IPS-15b (cell line): Measurements from ENCODE around the gene KRT82.

Experiments used
- H3K27me3 ChIP-seq: one replicate; pipeline ENCODE4 v1.6.1; 2013; ENCODE audit warnings: low read length; ENCODE audit not compliant: control insufficient read depth, insufficient read depth
- H3K36me3 ChIP-seq: one replicate; pipeline ENCODE4 v1.6.1; 2013; ENCODE audit warnings: low read length; ENCODE audit not compliant: control insufficient read depth, insufficient read depth
- H3K4me1 ChIP-seq: one replicate; pipeline ENCODE4 v1.6.1; 2013; ENCODE audit warnings: mild to moderate bottlenecking, low read length; ENCODE audit not compliant: control insufficient read depth, insufficient read depth
- H3K4me3 ChIP-seq: one replicate; pipeline ENCODE4 v1.5.1; 2013; ENCODE audit warnings: low read depth, low read length
- H3K9ac ChIP-seq: one replicate; pipeline ENCODE4 v1.6.1; 2013; ENCODE audit warnings: low read depth, mild to moderate bottlenecking, low read length
- H3K9me3 ChIP-seq: one replicate; pipeline ENCODE4 v1.6.1; 2013; ENCODE audit warnings: mild to moderate bottlenecking, low read length; ENCODE audit not compliant: control insufficient read depth, insufficient read depth

KRT82 gene

DNA sequence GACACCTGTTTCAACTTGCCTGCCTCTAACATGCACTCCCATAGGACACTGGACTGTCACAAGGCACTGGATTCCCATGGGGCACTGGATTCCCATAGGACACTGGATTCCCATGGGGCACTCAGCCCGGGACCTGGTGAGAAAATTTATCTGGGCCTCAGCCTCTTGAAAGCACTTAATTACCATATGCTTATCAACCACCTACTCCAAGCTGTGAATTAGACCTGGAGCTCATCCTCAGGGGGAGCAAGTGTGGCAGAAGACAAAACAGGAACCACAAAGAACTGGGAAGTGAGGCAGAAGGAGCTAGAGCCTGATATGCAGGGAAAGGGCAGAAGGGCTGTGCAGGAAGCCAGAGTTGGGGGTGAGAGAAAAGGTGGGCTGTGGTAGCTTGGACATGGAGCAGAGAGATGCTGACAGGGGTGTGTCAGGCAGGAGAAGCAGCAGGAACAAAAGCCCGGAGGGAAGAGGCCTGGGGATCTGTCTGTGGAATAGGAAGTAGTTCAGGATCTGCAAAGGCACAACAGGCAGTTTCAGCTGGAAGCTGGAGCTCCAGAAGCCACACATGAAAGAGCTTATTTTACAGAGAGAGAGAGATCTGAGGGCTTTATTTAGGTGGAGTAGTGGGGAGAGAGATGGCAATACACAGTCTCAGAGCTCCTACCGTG, 3.1 kb downstream of the KRT82 start:
- Histone ChIP-seq H3K4me3 (no peak overlapping the region), H3K36me3 (no peaks in the 10 kb centered on the region), H3K9ac (no peak overlapping the region), H3K4me1 (no peaks in the 10 kb centered on the region), H3K9me3 (no peaks in the 10 kb centered on the region), H3K27me3 (no peaks in the 10 kb centered on the region)

DNA sequence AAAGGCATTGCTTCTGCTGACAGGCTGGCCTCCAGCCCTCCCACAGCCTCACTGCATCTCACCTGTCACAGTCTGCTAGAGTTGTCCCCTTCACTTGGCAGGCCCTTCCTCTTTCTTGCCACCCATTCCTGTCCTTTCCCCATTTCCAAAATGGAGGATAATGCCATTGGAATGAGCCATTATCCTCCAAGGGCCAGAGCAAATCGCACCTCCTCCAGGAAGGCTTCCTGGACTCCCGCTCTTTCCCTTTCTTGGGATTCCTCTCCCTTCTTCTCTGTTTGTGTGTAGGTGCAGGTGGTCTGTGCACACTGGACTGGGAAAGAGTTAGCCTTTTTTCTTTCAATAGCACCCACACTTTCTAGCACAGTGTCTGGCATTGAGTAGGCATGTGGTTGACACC, 3.8 kb downstream of the KRT82 start:
- no peaks in the 10 kb centered on the region for H3K36me3 ChIP-seq
- no peak overlapping the region for H3K9ac ChIP-seq
- no peaks in the 10 kb centered on the region for H3K9me3 ChIP-seq
- H3K27me3 ChIP-seq = no peaks in the 10 kb centered on the region
- H3K4me1 ChIP-seq = no peaks in the 10 kb centered on the region
- no peak overlapping the region for H3K4me3 ChIP-seq

DNA sequence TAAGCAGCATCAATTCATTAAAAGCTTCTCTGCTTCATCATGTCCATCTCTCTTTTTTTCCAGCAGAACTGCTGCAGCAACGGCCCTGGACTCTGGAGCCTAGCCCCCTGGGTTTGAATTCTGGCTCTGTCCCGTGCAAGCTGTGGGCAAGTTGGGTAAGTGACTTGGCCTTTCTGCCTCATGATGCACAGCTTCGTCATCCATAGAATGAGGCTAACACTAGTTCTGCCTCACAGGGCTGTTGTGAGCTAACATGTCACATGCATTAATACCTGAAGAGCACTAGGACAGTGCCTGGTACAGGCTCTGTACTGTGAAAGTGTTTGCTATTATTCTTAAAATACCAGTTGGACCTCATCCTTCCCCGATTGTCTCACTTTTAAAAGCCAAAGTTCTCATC, 4.2 kb downstream of the KRT82 start:
- H3K9ac ChIP-seq = no peak overlapping the region
- H3K36me3 ChIP-seq = no peaks in the 10 kb centered on the region
- H3K4me3 ChIP-seq = no peak overlapping the region
- H3K9me3 ChIP-seq = no peaks in the 10 kb centered on the region
- no peaks in the 10 kb centered on the region for H3K4me1 ChIP-seq
- H3K27me3 ChIP-seq = no peaks in the 10 kb centered on the region

DNA sequence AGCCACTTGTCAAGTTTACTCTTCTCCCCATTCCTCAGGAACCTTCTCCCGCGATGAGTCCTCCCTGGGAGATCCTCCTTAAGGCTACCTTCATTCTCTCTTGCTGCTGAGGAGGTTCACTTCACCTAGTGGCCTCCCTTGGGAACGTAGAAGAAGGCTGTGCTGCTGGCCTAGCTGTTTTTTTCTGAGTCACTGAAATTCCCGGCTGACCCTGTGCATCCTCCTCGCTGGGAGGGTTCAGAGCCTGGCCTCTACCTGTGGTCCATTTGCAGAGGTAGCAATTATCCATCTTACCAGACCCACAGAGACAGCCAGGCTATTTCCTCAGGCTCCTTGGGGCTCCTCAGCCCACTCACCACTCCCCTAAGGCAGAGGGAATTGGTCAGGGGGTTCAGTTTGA, 4.6 kb downstream of the KRT82 start:
- Histone ChIP-seq H3K4me1 (no peaks in the 10 kb centered on the region), H3K36me3 (no peaks in the 10 kb centered on the region), H3K9me3 (no peaks in the 10 kb centered on the region), H3K27me3 (no peaks in the 10 kb centered on the region), H3K9ac (no peak overlapping the region), H3K4me3 (no peak overlapping the region)

DNA sequence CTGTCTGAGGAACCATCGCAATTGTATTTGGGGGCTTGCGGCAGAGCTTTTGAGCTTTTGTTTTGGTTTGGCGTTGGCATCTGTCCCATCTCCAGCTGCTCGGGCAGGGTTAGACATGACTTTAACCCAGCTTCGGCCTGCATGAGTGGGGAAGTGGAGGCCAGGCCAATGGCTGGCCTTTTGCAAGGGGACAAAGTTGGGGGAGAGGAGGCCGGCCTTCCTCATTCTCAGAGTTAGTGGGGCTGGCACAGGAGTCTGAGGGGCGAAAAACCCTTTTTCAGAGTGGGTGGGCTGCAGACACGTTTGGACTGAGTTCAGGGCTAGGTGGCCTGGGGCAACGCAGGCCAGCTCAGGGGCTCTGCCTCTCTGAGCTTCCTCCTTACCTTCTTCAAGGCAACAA, 5.2 kb downstream of the KRT82 start:
- Histone ChIP-seq H3K9ac (no peak overlapping the region), H3K36me3 (no peaks in the 10 kb centered on the region), H3K9me3 (no peaks in the 10 kb centered on the region), H3K4me3 (no peak overlapping the region), H3K4me1 (no peaks in the 10 kb centered on the region), H3K27me3 (no peaks in the 10 kb centered on the region)

DNA sequence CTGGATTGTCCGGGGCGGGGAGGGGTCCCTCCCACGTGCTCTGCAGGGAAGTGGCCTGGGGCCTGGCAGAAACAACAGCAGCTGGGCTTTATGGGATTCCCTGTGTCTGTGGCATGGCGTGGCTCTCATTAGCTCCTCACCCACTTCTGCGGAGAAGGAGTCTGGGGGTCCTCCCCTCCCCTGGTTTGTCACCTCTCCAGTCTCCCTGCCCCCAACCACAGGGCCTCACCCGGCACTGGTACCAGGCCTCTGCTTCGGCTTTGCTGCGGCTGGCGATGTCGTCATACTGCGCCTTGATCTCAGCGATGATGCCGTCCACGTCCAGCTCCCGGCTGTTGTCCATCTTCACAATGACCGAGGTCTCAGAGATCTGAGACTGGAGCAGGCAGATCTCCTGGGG, 6.4 kb downstream of the KRT82 start:
- Histone ChIP-seq H3K9ac (no peak overlapping the region), H3K4me3 (no peak overlapping the region), H3K36me3 (no peaks in the 10 kb centered on the region), H3K4me1 (no peaks in the 10 kb centered on the region), H3K9me3 (no peaks in the 10 kb centered on the region), H3K27me3 (peaks cover 4% of the 10 kb centered on the region)

DNA sequence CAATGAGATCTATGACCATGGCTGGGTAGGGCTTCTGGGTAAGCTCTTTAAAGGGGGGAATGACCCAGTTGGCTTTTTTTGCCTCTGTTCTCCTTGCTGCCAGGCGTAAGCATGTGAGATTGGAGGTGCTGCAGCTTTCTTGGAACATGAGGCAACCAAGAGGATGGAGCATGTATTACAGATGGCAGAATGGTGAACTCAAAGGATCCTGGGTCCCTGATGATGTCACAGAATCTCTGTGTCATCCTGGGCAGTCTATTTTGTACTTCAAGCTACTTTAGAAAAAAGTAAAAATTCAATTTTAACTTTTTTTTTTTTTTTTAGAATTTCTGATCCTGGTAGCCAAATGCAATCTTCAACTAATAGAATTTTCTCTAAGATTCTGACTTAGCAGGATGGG, 8.0 kb downstream of the KRT82 start:
- no peak overlapping the region for H3K9ac ChIP-seq
- no peak overlapping the region for H3K4me3 ChIP-seq
- no peaks in the 10 kb centered on the region for H3K36me3 ChIP-seq
- no peaks in the 10 kb centered on the region for H3K4me1 ChIP-seq
- H3K27me3 ChIP-seq = peaks cover 4% of the 10 kb centered on the region
- H3K9me3 ChIP-seq = no peaks in the 10 kb centered on the region

DNA sequence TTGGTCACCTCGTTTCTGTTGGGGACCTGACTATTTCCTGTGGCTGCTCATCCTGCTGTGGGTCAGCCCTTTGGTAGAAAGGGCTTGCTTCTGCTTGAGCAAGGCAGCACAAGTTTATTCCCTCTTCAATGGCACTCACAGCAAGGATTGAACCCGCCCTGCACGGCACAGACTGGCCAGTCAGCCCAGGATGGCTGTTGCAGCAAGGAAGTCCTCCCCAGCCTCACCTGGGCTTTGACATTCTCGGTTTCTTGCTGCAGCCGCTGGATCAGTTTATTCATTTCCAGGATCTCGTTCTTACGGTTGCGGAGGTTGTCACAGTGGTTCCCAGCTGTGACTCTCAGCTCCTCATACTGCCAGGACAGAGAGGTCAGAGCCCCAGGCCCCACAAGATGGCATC, 9.5 kb downstream of the KRT82 start:
- no peaks in the 10 kb centered on the region for H3K9me3 ChIP-seq
- H3K27me3 ChIP-seq = peaks cover 4% of the 10 kb centered on the region
- no peaks in the 10 kb centered on the region for H3K4me1 ChIP-seq
- no peaks in the 10 kb centered on the region for H3K36me3 ChIP-seq
- H3K9ac ChIP-seq = no peak overlapping the region
- no peak overlapping the region for H3K4me3 ChIP-seq

DNA sequence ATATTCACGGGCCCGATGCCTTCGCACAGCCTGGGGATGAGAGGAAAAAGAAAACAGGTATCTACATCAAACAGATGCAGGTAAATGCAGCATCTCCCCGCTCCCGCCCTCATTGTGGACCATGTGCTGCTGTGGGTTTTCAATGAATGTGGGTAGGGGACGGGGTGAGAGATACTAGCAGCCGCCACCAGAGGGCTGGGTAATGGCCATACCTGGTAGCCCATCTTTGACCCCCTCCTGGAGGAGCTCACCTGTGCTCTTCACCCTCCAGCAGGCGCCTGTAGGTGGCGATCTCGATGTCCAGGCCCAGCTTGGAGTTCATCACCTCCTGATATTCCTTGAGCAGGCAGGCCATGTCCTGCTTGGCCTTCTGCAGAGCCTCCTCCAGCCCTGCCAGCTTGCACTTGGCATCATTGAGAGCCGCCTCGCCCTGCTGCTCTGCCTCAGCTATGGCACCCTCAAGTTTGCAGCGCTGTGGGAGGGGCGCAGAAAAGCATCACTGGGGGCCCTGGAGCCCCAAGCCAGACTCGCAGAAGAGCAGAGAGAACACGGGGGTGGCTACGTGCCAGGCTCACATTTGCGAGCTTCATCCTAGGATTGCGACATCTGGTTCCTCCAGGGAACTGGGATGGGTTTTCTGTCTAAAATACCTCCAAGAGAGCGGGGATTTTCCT, 10.2 kb downstream of the KRT82 start:
- Histone ChIP-seq H3K4me1 (no peaks in the 10 kb centered on the region), H3K36me3 (no peaks in the 10 kb centered on the region), H3K9ac (no peak overlapping the region), H3K27me3 (peaks cover 4% of the 10 kb centered on the region), H3K4me3 (no peak overlapping the region), H3K9me3 (no peaks in the 10 kb centered on the region)

DNA sequence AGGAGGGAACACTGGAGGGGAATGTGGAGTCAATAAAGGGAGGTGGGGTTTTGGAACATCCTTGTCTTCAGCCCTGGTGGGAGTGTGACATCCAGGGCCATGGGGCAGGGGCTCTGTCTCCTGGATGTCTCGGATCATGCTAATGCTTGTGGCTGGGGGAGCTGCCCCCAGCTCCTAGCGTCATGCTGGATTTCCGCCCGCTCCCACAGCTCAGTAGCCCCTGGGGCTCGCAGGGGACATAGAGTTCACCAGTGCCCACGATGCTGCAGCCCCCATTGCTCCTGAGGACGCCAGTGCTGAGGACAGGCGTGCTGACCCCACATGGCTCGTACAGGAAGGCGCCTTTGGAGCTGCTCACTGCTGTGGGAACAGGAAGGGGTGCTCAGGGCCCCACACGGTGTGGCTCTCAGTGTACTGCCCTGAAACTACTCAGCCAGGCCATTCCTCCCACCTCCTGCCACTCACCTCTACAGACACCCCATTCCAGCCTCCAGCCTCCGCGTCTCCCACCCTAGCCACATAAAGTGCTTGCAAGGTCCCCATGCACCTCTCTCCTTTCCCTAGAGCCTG, 11.2 kb downstream of the KRT82 start:
- Histone ChIP-seq H3K9me3 (no peaks in the 10 kb centered on the region), H3K4me1 (no peaks in the 10 kb centered on the region), H3K27me3 (peaks cover 4% of the 10 kb centered on the region), H3K36me3 (no peaks in the 10 kb centered on the region), H3K4me3 (no peak overlapping the region), H3K9ac (no peak overlapping the region)

DNA sequence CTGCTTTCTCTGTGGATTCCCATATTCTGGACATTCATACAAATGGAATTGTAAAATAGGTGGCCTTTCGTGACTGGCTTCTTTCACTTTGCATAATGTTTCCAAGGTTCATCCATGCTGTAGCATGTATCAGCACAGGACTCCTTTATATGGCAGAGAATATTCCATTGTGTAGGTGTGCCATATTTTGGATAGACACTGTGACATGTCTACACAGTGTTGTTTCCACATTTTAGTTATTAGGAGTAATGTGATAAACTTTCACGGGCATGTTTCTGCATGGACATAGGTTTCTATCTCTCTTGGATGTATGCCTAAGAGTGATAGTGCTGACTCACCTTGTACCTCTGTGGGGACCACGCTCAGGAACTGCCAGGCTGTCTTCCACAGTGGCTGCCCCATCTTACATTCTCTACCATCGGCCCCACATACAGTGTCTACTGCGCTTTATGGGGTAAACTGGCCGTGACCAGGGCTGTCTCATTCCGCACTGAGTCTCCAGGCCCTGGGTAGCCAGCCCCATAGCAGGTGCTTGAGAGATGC, 13.6 kb downstream of the KRT82 start:
- Histone ChIP-seq H3K27me3 (peaks cover 4% of the 10 kb centered on the region), H3K4me3 (no peak overlapping the region)

DNA sequence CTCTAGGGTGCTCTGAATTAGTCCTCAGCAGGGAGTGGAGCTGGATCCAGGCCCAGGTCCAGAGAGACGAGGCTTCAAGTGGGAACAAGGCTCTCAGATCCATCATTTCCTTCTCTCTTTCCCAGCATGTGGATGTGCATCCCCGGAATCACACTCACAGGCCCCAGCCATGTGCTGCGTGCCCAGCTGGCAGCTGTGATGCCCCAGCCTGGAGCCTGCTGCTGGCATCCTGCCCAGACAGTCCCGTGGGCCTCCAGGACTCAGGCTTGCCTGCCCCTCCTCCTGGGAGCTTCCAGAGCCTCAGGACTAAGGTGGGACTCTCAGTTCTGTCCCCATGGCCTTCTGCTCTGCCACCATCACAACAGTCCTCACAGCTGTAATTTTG, 14.5 kb downstream of the KRT82 start:
- peaks cover 4% of the 10 kb centered on the region for H3K27me3 ChIP-seq
- H3K4me1 ChIP-seq = no peaks in the 10 kb centered on the region
- H3K9me3 ChIP-seq = no peaks in the 10 kb centered on the region
- H3K4me3 ChIP-seq = no peak overlapping the region
- no peaks in the 10 kb centered on the region for H3K36me3 ChIP-seq
- H3K9ac ChIP-seq = no peak overlapping the region

More for the DNA sequence above, 13.6 kb downstream of the KRT82 start:
- H3K36me3 ChIP-seq = no peaks in the 10 kb centered on the region
- H3K4me1 ChIP-seq = no peaks in the 10 kb centered on the region
- no peaks in the 10 kb centered on the region for H3K9me3 ChIP-seq
- H3K9ac ChIP-seq = no peak overlapping the region
